Epithelial cell of esophagus (primary cell): ENCODE measurements around the gene WDR62.
A peak's percentile ranks its signal among the peaks of the same experiment; 100 is the strongest.

Experiments
- DNase-seq: peaks from one replicate; pipeline ENCODE4 v3.0.0; 2010; ENCODE audit warnings: low read depth
- H3K4me3 ChIP-seq: 2 replicates; pipeline ENCODE4 v1.5.1; 2011; ENCODE audit warnings: mild to moderate bottlenecking, low read length, control low read depth
- CTCF ChIP-seq: IDR thresholded peaks from 2 replicates; pipeline ENCODE4 v1.5.1; 2011; ENCODE audit warnings: low read depth, mild to moderate bottlenecking, low read length, control low read depth, inconsistent platforms; ENCODE audit not compliant: insufficient read depth; ENCODE audit errors: missing control alignments

WDR62 gene

GRCh38 chr19:36054119-36054732 is 471 bp upstream of the WDR62 start, which contains the start of gene THAP8:
THAP8 (minus strand) TSS chr19:36054285; CDS start chr19:36054217, 68 bp downstream.
- peak within 1 kb of the TSS; percentile 60 for H3K4me3 ChIP-seq
- TF ChIP-seq CTCF: peak; percentile 38
- peak; percentile 100 for DNase-seq

- no peak for DNase-seq
- H3K4me3 ChIP-seq: no peak overlapping the region
- TF ChIP-seq CTCF: no peak
Measured at GRCh38 chr19:36058481-36059179, 3.9 kb downstream of the WDR62 start.

- DNase-seq: no peak
- no peak overlapping the region for H3K4me3 ChIP-seq
- TF ChIP-seq CTCF: no peak
Measured at GRCh38 chr19:36059180-36059910, 4.6 kb downstream of the WDR62 start.

GRCh38 chr19:36060430-36060829 is 5.7 kb downstream of the WDR62 start:
- TF ChIP-seq CTCF: peak; percentile 65
- H3K4me3 ChIP-seq: no peak overlapping the region
- DNase-seq: peak; percentile 64

GRCh38 chr19:36061367-36061766 is 6.7 kb downstream of the WDR62 start:
- no peak for TF ChIP-seq CTCF
- no peak overlapping the region for H3K4me3 ChIP-seq
- DNase-seq: no peak

- H3K4me3 ChIP-seq: no peak overlapping the region
- TF ChIP-seq CTCF: no peak
- no peak for DNase-seq
Measured at GRCh38 chr19:36064826-36065225, 10.1 kb downstream of the WDR62 start.
